ENCODE results near the gene KIAA1671.

The KIAA1671 gene

GRCh38 chr22:25090225-25090890 is 137.8 kb downstream of the KIAA1671 start:
- DNase-seq (ENCODE audit: low read depth in 2 of 2), result no peak

- DNase-seq (ENCODE audit: low read depth in 2 of 2), result no peak
These were observed 138.9 kb downstream of the KIAA1671 start for GRCh38 chr22:25091458-25091857.

- DNase-seq (ENCODE audit: low read depth in 2 of 2), result no peak
These were observed 139.6 kb downstream of the KIAA1671 start for GRCh38 chr22:25092119-25092518.

GRCh38 chr22:25094579-25094978 is 142.1 kb downstream of the KIAA1671 start:
- DNase-seq (ENCODE audit: low read depth in 2 of 2), result no peak

DNA sequence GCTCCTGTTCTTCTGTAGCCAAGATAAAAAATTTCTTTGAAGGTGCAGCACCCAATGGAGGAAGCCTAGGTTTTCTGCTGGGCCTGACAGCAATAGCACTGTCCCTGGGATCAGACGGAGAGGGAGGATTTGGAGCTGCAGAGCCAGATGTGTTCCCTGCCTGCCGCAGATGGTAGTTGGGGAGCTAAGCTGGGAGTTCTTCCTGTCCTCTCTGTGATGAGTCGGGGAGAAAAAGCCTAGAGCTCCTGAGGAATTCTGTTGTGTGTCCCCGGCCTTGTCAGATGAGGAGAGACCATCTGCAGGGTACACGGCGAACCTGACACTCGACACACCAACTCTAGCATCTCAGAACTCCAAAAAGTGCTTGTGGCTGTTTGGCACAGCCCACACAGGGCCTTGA is 143.4 kb downstream of the KIAA1671 start:
- no peak for DNase-seq (ENCODE audit: low read depth in 2 of 2)

DNA sequence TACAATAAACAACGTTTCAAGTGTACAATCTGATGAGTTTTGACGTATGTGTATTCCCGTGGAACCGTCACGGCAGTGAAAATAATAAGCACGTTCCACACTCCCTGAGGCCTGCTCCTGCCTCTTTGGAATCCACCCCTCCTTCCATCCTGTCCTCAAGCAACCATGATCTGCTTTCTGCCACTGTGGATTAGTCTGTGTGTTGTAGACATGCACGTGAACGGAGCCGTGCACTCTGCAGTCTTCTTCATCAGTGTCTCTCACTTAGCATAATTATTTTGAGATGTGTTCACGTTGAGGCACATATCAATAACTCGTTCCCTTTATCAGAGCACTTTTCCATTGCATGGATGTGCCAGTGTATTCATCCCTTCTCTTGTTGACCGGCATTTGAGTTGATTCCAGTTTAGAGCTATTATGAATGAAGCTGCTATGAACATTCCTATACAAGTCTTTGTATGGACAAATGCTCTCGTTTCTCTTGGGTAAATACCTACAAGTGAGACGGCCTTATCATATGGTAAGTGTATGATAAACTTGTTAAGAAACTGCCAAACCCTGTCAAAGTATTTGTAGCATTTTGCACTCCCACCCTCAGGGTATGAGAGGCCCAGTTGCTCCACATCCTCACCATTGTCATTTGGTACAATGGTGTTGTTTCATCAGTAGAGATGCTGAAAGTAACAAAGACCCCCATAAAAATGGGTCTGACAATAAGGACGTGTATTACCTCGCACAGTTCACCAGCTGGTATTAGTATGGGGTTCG is 144.3 kb downstream of the KIAA1671 start:
- DNase-seq (ENCODE audit: low read depth in 2 of 2), result no peak

- DNase-seq (ENCODE audit: low read depth in 2 of 2), result no peak
These were observed 146.0 kb downstream of the KIAA1671 start for GRCh38 chr22:25098445-25099081.

DNA sequence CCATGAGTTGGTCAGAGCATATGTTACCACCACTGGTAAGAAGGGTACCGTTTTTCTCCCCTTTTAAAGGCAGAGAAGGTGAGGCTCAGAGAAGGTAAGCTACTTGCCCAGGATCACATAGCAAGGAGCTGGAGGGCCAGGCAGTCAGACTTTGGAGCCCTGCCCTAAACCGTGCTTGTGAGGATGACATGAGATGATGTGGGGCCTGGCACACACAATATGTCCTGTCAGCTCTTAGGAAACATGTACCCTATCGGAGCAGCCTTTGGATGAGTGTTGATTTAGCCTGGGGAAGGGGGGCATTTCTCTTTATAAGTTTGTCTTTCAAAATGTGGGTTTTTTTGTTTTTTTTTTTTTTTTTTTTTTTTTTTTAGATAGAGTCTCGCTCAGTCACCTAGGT is 146.7 kb downstream of the KIAA1671 start:
- no peak for DNase-seq (ENCODE audit: low read depth in 2 of 2)

- DNase-seq (ENCODE audit: low read depth in 2 of 2), result no peak
These were observed 147.9 kb downstream of the KIAA1671 start for GRCh38 chr22:25100402-25100801.

- no peak for DNase-seq (ENCODE audit: low read depth in 2 of 2)
These were observed 148.4 kb downstream of the KIAA1671 start for GRCh38 chr22:25100948-25101347.

DNA sequence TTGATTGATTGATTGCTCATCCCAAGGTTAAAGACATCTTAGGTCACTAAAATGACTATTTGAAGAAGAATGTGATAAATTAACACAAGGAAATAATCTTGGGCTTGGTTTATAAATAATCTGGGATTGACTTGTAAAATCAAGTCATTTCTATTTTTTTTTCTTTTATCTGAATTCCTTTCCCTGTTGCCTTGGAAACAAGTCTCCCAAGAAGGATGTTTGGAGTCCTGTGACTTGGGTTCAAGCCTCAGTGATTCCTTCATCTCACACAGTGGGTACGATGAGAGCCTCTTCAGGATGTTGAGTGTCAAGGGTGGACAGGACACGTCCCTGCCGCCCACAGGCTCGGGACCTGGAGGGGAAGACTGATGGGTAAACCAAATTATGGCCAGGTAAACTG is 149.0 kb downstream of the KIAA1671 start:
- DNase-seq (ENCODE audit: low read depth in 2 of 2), result no peak

GRCh38 chr22:25101986-25102385 is 149.5 kb downstream of the KIAA1671 start:
- no peak for DNase-seq (ENCODE audit: low read depth in 2 of 2)

DNA sequence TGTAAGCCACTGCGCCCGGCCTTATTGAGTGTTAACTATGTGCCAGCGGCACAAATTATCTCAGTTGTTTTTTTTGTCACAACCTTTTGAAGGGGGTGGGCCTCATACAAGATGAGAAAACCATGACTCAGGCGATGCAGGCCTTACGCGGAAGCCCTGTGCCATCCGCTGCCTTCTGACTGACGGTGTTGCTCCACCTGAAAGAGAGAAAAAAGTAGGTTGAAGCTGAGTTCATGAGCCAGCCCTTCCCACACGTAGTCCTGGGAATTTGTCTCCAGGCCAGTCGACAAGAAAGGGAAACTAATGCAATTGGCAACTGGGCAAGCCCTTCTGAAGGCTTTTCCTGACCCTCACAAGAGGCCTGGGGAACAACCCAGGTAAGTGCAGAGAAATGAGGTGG is 150.2 kb downstream of the KIAA1671 start:
- no peak for DNase-seq (ENCODE audit: low read depth in 2 of 2)

DNA sequence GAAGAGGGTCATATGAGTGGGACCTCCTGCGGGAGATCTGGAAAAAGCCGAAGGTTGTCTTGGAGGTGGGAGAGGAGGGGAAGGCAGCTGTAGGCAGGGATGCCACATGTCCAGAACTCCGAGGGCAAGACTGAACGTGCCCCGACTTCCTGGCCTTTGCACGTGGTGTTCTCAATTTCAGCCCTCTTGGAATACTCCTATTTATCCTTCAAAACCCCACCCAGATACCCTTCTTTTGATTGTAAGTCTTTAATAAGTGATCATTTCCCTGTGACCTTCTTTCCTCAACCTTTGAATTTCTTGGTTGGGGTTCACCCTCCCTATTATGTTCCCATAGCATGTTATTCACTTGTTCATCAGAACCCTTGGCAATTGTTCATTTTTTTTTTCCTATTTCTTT is 151.9 kb downstream of the KIAA1671 start:
- DNase-seq (ENCODE audit: low read depth in 2 of 2), result no peak

DNA sequence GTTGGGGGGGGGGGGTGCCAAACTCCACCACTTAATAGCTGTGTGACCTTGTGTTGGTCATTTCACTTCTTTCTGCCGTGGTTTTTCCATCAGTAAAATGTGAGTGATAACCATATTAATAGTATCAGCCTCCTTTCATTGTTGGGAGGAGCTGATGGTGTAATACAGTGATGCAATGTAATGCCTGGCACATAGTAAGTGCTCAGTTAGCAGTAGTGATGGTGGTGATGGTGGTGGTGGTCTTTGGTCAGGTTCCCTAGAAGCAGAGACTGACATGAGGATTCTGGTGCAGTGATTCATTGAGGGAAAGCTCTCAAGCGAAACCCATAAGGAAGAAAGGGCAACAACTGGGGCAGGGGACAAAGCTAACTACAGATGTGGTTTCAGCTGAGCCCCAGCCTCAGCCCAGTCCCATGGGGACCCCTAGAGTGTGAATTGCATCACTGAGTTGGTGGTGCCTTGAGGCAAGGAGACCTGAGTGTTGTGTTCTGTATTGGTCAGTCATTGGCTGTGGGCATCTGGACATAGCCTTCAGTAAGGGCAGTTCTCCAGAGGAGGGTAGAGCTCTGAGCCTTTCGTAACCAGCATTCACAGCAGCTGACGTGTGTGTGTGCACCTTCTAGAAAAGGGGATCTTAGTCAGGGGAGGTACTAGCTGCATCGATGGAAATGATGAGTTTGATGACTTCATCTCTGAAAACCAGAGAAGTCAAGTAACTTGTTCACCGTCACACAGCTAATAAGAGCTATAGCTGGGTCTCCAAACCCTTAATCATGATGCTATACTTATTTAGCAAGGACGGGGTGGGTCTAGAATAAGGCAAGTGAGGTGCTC is 153.5 kb downstream of the KIAA1671 start:
- DNase-seq (ENCODE audit: low read depth in 2 of 2), result no peak

GRCh38 chr22:25109878-25110595 is 157.5 kb downstream of the KIAA1671 start:
- DNase-seq (ENCODE audit: low read depth in 2 of 2), result no peak

- DNase-seq (ENCODE audit: low read depth in 2 of 2), result no peak
These were observed 158.0 kb downstream of the KIAA1671 start for GRCh38 chr22:25110596-25110845.

- DNase-seq (ENCODE audit: low read depth in 2 of 2), result peak; percentile 10 to 24
These were observed 158.5 kb downstream of the KIAA1671 start for GRCh38 chr22:25110846-25111578.

GRCh38 chr22:25111579-25112517 is 159.3 kb downstream of the KIAA1671 start:
- no peak for DNase-seq (ENCODE audit: low read depth in 2 of 2)

All from stimulated activated CD4-positive, alpha-beta T cell treated with anti-CD3 and anti-CD28 coated beads, Interleukin-15, amount 100 ng/mL, for 48 hours (primary cell).